B cell (primary cell): ENCODE results near the gene PRDM4. TPM values are rescaled to one million over a fixed set of nuclear protein-coding genes. Genes with fewer than 3 reads are reported as not detected.

ENCODE experiments used
- ATAC-seq: fragments of 200-7000 bp; cut with Tn5 transposase; one replicate; pipeline ENCODE4 v1.10.0; 2021; ENCODE audit warnings: low read depth, mild to moderate bottlenecking, moderate number of reproducible peaks, moderate library complexity
- CTCF ChIA-PET: fragments of 350-600 bp; sonication (Branson Sonifier 250); formaldehyde crosslinking; loops from one replicate; lab custom pipeline; 2021; ENCODE audit warnings: antibody characterized with exemption, inconsistent platforms; lab: Charles Lee
- POLR2A ChIA-PET: fragments of 350-600 bp; sonication (Branson Sonifier 250); formaldehyde crosslinking; loops from one replicate; lab custom pipeline; 2021; ENCODE audit warnings: antibody characterized with exemption; lab: Charles Lee
- DNase-seq: peaks from one replicate; pipeline ENCODE4 v3.0.0; 2013
- H2AFZ ChIP-seq: 2 replicates; pipeline ENCODE4 v1.6.1; 2012; ENCODE audit warnings: mild to moderate bottlenecking, low read depth, low read length; ENCODE audit not compliant: insufficient read depth, poor library complexity, severe bottlenecking
- H3K27ac ChIP-seq, 2 donors: 1 replicate in 1 of 2; 2 replicates in 1 of 2; pipeline ENCODE4 v1.5.1; 2012 to 2013; ENCODE audit warnings: low read length in 2 of 2, mild to moderate bottlenecking in 2 of 2, moderate library complexity in 1 of 2
- H3K27me3 ChIP-seq, 4 experiments: fragments of 200-600 bp in 1 of 4; sonication (generic) in 1 of 4; replicated peaks in 1 of 4; 1 replicate in 2 of 4; 2 replicates in 2 of 4; pipeline versions ENCODE4 v1.6.1 to v1.7.0; 2013 to 2016; ENCODE audit warnings: low read length in 3 of 4, mild to moderate bottlenecking in 2 of 4, mixed read lengths in 1 of 4, moderate library complexity in 1 of 4; ENCODE audit not compliant: insufficient read depth in 4 of 4, control insufficient read depth in 3 of 4; ENCODE audit errors: control extremely low read depth in 1 of 4
- H3K36me3 ChIP-seq, 2 experiments: replicated peaks in 1 of 2; 1 replicate in 1 of 2; 2 replicates in 1 of 2; pipeline versions ENCODE4 v1.6.1 to v1.7.1; 2013; ENCODE audit warnings: low read length in 1 of 2; ENCODE audit not compliant: insufficient read depth in 2 of 2, control insufficient read depth in 1 of 2; ENCODE audit errors: control extremely low read depth in 1 of 2, extremely low read depth in 1 of 2
- H3K4me1 ChIP-seq, 2 donors: fragments of 200-600 bp in 1 of 2; sonication (generic) in 1 of 2; 1 replicate in 1 of 2; 2 replicates in 1 of 2; pipeline versions ENCODE4 v1.5.1 to v1.6.1; 2013 to 2017; ENCODE audit warnings: low read length in 2 of 2; ENCODE audit not compliant: control insufficient read depth in 2 of 2, insufficient read depth in 2 of 2
- H3K4me2 ChIP-seq: replicated peaks from 2 replicates; pipeline ENCODE3; 2012; ENCODE audit warnings: mild to moderate bottlenecking, low read depth, low read length; ENCODE audit not compliant: poor library complexity, severe bottlenecking
- H3K4me3 ChIP-seq, 5 experiments: fragments of 200-600 bp in 1 of 5; sonication (generic) in 1 of 5; 1 replicate in 3 of 5; 2 replicates in 2 of 5; pipeline versions ENCODE4 v1.5.1 to v1.7.0; 2011 to 2016; ENCODE audit warnings: low read length in 4 of 5, mild to moderate bottlenecking in 4 of 5, low read depth in 2 of 5, control low read depth in 1 of 5, moderate library complexity in 1 of 5; ENCODE audit not compliant: insufficient read depth in 1 of 5; ENCODE audit errors: control extremely low read depth in 1 of 5, extremely low read depth in 1 of 5
- H3K79me2 ChIP-seq: fragments of 200-600 bp; sonication (generic); one replicate; pipeline ENCODE4 v1.6.0; 2016; ENCODE audit warnings: low read length; ENCODE audit not compliant: control insufficient read depth, insufficient read depth
- H3K9ac ChIP-seq: fragments of 200-600 bp; sonication (generic); 2 replicates; pipeline ENCODE4 v1.6.1; 2017; ENCODE audit warnings: mild to moderate bottlenecking, low read length, moderate library complexity
- H3K9me3 ChIP-seq, 3 donors: one replicate each; pipeline versions ENCODE4 v1.6.1 to v1.7.1; 2013; ENCODE audit warnings: low read length in 2 of 3; ENCODE audit not compliant: control insufficient read depth in 2 of 3, insufficient read depth in 1 of 3; ENCODE audit errors: control extremely low read depth in 1 of 3
- H4K20me1 ChIP-seq: 2 replicates; pipeline ENCODE4 v1.6.0; 2012; ENCODE audit warnings: mild to moderate bottlenecking, low read length; ENCODE audit not compliant: insufficient read depth, control insufficient read depth, poor library complexity, severe bottlenecking
- H3K27ac Mint-ChIP-seq: one replicate; pipeline ENCODE4 v1.8.0; 2021; ENCODE audit warnings: mixed read lengths
- H3K27me3 Mint-ChIP-seq: one replicate; pipeline ENCODE4 v1.8.0; 2021; ENCODE audit warnings: mixed read lengths
- H3K4me1 Mint-ChIP-seq: one replicate; pipeline ENCODE4 v1.8.0; 2021; ENCODE audit warnings: mixed read lengths
- H3K4me3 Mint-ChIP-seq: one replicate; pipeline ENCODE4 v1.8.0; 2021; ENCODE audit warnings: mixed read lengths
- H3K9me3 Mint-ChIP-seq: one replicate; pipeline ENCODE4 v1.8.0; 2022; ENCODE audit warnings: mixed read lengths; ENCODE audit not compliant: insufficient read depth
- EZH2 ChIP-seq: IDR thresholded peaks from 2 replicates; pipeline ENCODE4 v1.6.1; 2012; ENCODE audit warnings: borderline replicate concordance, low read depth, mild to moderate bottlenecking, moderate library complexity, low read length; ENCODE audit not compliant: insufficient read depth, poor library complexity, severe bottlenecking
- WGBS: methylation state at CpG from one replicate; pipeline ENCODE4 v1.1.5; 2013; ENCODE audit warnings: missing lambda C conversion rate; ENCODE audit not compliant: insufficient coverage; 5-methylcytosine and 5-hydroxymethylcytosine counted together
- intact Hi-C: fragments of 100-400 bp; cut with micrococcal nuclease; formaldehyde crosslinking; loops from one replicate; pipeline ENCODE4 v1.10.0; 2022
- polyA plus RNA-seq: library from polyadenylated mRNA; depleted of rRNA; stranded (reverse); fragments of >200 nt; gene quantifications from 2 replicates; pipeline ENCODE4 v1.2.3, GENCODE V29; 2012
- total RNA-seq, 2 donors: library from RNA; stranded (reverse); fragments of 120-200 nt in 1 of 2; gene quantifications; 1 replicate in 1 of 2; 2 replicates in 1 of 2; pipeline versions ENCODE4 v1.2.3 to v1.2.4, GENCODE V29; 2013 to 2022
- TF ChIP-seq, protein P1 (sequence below): fragments of 200-600 bp; IDR thresholded peaks from one replicate; pipeline ENCODE4 v1.8.0; 2022; ENCODE audit warnings: antibody characterized with exemption, mild to moderate bottlenecking

The PRDM4 gene
- total and polyA plus RNA-seq, 2 donors (not counting 1 experiment from before 2014, with no cell fraction given): 50.1 to 117 TPM

DNA sequence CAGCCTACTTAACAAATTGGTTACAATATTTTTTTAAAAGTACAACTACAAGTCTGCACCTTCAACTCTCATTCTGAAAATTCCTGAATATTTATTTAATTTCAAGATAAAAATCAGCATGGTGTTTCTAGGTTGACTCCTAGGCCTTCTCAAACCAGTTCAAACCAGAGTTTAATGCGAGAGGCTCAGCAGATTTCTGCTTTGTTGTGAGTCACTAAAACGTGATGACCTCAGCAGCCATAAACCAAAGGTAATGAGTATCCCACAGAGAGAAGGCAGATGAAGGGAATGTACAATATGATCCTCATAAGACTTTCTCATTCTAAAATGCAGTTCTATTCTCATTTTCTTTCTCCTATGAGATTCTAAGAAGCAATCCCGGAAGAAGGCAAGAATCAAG, 1.5 kb downstream of the PRDM4 start:
- peak overlapping the region; percentile 93 for H3K4me3 Mint-ChIP-seq
- no peaks in the 10 kb centered on the region for H3K27me3 Mint-ChIP-seq
- Histone ChIP-seq H3K36me3 (peaks cover 7 to 47% of the 10 kb centered on the region in 2 experiments), H2AFZ (no peak overlapping the region), H3K9ac (peak overlapping the region; percentile 68), H3K4me1 (peaks cover 24 to 29% of the 10 kb centered on the region in 2 donors), H3K4me3 (peak overlapping the region in 4 of 5 experiments; percentile 82 to 87 (median 85)), H3K27ac (peak overlapping the region in 1 of 2 donors; percentile 47), H3K79me2 (peaks cover 50% of the 10 kb centered on the region), H3K4me2 (peak overlapping the region; percentile 73), H3K27me3 (no peaks in the 10 kb centered on the region), H4K20me1 (peaks cover 27% of the 10 kb centered on the region), H3K9me3 (peaks cover 0 to 4% (median 0%) of the 10 kb centered on the region in 3 donors)
- CTCF ChIA-PET: interaction anchor here (1.0 to 2.0 kb wide), 6 partner anchors 17 to 84 kb away, joined by 3 to 9 read pairs (median 4); no protein-coding TSS in a partner anchor
- no peak for ATAC-seq
- TF ChIP-seq, protein P1, sequence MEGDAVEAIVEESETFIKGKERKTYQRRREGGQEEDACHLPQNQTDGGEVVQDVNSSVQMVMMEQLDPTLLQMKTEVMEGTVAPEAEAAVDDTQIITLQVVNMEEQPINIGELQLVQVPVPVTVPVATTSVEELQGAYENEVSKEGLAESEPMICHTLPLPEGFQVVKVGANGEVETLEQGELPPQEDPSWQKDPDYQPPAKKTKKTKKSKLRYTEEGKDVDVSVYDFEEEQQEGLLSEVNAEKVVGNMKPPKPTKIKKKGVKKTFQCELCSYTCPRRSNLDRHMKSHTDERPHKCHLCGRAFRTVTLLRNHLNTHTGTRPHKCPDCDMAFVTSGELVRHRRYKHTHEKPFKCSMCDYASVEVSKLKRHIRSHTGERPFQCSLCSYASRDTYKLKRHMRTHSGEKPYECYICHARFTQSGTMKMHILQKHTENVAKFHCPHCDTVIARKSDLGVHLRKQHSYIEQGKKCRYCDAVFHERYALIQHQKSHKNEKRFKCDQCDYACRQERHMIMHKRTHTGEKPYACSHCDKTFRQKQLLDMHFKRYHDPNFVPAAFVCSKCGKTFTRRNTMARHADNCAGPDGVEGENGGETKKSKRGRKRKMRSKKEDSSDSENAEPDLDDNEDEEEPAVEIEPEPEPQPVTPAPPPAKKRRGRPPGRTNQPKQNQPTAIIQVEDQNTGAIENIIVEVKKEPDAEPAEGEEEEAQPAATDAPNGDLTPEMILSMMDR: no peak
- no peak for TF ChIP-seq EZH2
- no peaks in the 10 kb centered on the region for H3K9me3 Mint-ChIP-seq
- intact Hi-C loops: no loop called here
- peaks cover 34% of the 10 kb centered on the region for H3K4me1 Mint-ChIP-seq
- H3K27ac Mint-ChIP-seq: peak overlapping the region; percentile 77
- 92% methylated on average over 2 of the region's 3 CpGs for WGBS
- POLR2A ChIA-PET: no interaction called here
- DNase-seq: no peak

GRCh38 chr12:107749083-107749482, 11.9 kb downstream of the PRDM4 start:
- Histone ChIP-seq H4K20me1 (peaks cover 37% of the 10 kb centered on the region), H3K27me3 (no peaks in the 10 kb centered on the region), H3K4me3 (no peak overlapping the region), H3K9me3 (no peaks in the 10 kb centered on the region), H3K9ac (no peak overlapping the region), H2AFZ (no peak overlapping the region), H3K36me3 (peaks cover 1 to 86% of the 10 kb centered on the region in 2 experiments), H3K27ac (peak overlapping the region in 1 of 2 donors; percentile 53), H3K4me1 (peaks cover 8 to 10% of the 10 kb centered on the region in 2 donors), H3K79me2 (peaks cover 43% of the 10 kb centered on the region), H3K4me2 (no peak overlapping the region)
- 100% methylated on average over 1 of the region's 1 CpG for WGBS
- intact Hi-C loops: no loop called here
- Mint-ChIP-seq H3K4me3 (no peak overlapping the region), H3K9me3 (no peaks in the 10 kb centered on the region), H3K27me3 (no peaks in the 10 kb centered on the region), H3K4me1 (peaks cover 2% of the 10 kb centered on the region), H3K27ac (no peak overlapping the region)
- no peak for TF ChIP-seq EZH2
- TF ChIP-seq, protein P1: no peak
- CTCF ChIA-PET: interaction anchor here (1.0 kb wide), 1 partner anchor 140 kb away, joined by 3 read pairs; no protein-coding TSS in a partner anchor
- DNase-seq (no peak), ATAC-seq (no peak)
- POLR2A ChIA-PET: no interaction called here
